Measurements from ENCODE around the gene NGDN. TPM values are rescaled to one million over a fixed set of nuclear protein-coding genes. Genes with fewer than 3 reads are reported as not detected.
"Not testable (repeated sequence)": the region's sequence is repeated elsewhere in the genome, so short reads cannot be mapped to it uniquely, and the experiment has no call there.

The NGDN gene
- polyA plus RNA-seq, 4 donors, result 50.3 to 70.5 (median 67.0) TPM

DNA sequence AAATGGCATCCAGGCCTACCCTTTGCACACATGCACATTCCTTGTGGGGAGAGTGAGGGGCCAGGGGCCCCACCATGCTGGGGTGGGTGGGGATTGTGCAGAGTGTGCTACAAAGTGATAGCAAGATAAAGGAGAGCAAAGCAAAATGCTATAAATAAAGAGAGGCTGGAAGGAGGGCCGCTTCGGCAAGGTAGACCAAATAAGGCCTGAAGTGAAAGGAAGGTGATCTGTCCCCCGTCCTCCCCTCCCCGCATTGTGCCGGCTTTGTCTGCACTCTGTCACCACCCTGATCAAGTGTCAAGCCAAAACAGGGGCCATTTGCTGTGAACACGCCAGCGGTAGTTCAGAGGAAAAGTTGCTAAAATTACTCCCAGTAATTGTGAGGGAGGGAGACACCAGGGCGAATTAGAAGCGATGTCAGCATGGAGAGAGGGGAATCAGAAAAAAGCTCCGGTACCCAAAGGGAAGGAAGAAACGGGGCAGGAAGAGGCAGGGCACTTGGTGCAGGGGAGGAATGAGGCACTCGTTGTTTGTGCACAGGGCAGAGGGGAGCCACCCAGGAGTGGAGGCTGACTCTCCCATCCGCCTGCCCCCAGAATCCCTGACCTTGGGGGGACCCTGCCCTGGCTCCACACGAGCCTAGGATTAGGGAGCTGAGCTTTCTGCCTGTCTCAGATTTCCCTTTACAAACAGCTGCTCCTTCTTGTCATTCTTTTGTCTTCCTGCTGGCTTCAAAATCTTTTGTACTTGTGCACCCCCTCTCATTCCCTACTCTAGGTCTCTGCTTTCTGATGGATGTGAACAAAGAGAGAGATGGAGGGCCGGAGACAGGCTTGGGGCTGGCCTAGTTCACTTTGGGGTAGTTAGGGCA lies 31.2 kb upstream of the NGDN start:
- DNase-seq (ENCODE audit: low read depth in 4 of 4, low spot score in 3 of 4), result no peak

- DNase-seq (ENCODE audit: low read depth in 4 of 4, low spot score in 3 of 4), result no peak
Observed at GRCh38 chr14:23439107-23439835, 30.2 kb upstream of the NGDN start.

DNA sequence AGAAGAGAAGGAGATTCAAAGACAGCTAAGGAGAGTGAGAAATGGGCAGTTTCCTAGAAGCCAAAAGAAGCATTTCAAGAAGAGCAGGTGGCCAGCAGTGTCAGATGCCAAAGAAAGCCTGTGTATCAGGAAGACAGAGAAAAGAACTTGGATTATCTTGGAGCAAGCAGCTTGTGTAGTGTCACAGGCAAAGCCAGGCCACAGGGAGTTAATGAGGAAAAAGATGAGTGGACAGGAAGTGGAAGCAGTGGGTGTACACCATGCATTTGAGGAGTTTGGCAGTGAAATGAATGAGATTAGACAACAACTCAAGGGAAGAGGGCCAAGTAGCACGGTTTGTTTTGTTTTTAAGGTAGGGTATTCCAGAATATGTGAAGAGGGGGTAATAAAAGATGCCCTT lies 28.4 kb upstream of the NGDN start:
- no peak for DNase-seq (ENCODE audit: low read depth in 4 of 4, low spot score in 3 of 4)

- no peak for DNase-seq (ENCODE audit: low read depth in 4 of 4, low spot score in 3 of 4)
Observed at GRCh38 chr14:23442721-23443356, 26.7 kb upstream of the NGDN start.

DNA sequence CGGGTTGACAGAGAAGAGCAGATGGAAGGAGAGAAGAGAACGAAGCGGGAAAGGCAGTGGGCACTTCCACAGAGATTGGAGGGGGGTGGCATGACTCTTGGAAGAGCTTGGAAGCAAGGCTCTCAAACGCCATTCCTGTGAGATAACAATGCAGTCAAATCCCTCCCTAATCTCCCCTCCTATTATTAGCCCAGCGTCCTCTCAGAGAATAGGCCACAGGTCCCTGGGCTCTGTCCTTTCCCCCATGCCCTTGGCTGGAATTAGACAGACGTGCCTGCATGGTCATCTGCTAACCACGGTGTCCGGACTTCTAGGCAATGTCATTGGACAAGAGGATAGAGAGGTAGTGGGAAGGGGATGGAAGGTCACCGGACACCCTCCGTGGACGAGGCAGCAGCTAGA lies 26.1 kb upstream of the NGDN start:
- DNase-seq (ENCODE audit: low read depth in 4 of 4, low spot score in 3 of 4), result no peak

DNA sequence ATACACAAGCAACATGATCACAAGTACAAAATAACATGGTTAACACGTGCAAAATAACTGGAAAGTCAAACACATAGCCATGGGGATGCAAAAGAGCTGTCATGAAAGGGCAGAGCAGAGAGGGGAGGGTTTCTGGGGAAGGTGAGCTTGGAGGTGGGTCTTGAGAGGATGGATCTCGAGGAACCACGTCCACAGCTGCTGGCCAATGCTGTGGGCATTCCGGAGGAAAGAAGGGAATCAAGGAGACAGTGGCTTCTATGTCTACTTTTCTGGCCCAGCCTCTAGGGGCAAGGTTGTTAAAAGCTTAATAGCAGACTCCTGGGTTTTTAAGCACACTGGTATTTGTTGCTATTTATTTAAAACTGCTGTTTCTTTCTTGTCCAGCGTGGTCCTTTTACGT lies 25.6 kb upstream of the NGDN start:
- no peak for DNase-seq (ENCODE audit: low read depth in 4 of 4, low spot score in 3 of 4)

- DNase-seq (ENCODE audit: low read depth in 4 of 4, low spot score in 3 of 4), result no peak
Observed at GRCh38 chr14:23444314-23444713, 25.2 kb upstream of the NGDN start.

DNA sequence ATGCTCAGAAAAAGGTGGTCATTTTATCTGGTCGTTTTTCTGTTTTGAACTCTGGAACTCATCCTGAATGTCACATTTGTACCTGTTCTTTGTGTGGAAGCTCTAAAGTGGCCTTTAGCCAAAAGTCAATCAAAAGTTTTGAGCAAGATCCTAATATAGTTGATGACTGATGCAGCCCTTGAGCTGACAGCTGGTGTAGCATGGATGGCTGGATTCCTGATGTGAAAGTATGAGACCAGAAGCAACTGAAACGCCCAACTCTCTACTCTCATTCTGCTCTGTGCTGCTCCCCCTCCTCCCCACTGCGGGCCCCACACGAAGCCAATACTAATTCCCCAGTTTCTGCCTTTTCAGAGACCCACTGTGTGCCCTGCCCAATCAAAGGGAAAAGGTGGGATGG lies 23.7 kb upstream of the NGDN start:
- no peak for DNase-seq (ENCODE audit: low read depth in 4 of 4, low spot score in 3 of 4)

DNA sequence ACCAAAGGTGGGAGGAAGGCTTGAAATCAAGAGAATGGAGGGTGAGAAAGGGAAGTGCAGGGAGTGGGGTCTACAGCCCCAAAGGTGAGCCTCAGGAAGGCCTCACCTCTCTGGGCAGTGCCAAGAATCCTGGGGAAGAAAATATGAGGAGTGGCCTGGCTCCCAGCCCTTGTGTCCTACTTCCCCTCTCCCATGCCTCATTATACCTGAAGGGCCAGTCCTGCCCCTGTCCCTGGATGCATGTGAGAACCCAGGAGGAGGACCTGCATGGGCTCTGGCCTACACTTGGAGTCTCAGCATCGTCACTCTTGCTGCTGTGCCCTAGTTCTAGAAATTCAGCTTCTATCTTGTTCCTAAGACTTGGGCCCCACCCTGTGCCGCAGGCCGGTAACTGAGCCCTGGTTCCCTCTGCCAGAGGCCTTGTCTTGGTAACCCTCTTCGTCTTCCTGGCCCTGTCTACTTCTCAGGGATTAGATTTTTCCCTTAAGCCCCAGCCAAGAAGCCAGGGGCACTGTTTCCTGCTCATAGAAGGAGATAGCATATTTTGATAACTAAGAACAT lies 23.1 kb upstream of the NGDN start:
- DNase-seq (ENCODE audit: low read depth in 4 of 4, low spot score in 3 of 4), result no peak

DNA sequence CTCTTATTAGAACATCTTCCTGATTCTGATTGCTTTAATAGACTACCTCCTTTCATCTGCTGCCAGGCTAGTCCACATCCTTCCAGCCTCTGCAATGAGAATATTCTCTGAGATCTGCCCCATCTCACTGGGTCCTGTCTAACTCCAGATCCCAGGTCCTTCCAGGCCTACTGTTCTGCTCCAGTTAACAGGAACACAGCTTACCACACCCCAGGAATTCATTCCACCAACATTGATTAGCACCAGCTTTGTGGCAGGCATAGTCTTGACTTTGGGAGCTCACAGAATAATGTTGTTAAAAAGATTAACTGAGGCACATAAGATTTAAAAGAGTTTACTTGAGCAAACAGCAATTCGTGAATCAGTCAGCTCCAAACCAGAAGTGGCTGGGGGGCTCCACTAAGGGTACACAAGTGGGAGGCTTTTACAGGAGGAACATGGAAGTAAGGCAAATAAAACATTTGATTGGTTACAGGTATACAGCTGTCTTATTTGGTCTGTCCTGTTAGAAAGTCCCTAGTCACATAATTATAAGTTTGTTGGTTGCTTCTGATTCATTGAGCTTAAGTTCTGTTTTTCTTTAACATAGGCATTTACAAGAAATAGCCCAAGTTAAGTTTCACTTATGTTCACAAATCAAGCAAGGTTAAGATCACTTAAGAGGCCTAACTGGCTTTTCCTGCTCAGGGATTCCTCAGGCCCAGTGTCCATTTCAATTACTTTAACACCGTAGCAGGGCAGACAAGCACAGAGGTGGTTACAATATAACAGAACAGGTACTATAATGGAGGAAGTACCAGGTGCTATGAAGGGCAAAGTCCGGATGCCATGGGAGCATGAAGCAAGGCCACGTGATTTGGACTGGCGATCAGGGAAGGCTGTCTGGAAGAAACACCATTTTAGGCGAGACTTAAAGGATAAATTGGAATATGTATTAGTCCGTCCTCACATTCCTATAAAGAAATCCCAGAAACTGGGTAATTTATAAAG lies 21.8 kb upstream of the NGDN start:
- no peak for DNase-seq (ENCODE audit: low read depth in 4 of 4, low spot score in 3 of 4)

DNA sequence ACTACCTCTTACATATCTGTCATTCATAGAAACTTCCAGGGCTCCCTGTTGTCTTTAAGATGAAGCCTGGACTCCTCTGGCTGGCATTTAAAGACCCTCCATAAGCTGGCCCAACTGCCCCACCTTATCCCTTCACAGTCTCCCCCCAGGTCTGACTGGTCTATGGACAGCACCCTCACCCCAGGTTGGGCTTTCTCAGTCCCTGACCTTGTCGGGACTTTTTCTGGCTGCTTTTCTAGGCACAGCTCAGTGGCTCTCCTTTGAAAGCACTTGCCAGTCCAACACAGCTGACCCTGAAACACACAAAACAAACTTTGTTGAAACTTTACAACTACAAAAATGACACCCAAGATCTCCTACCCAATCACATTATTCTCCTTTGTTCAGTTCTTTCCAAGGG lies 20.2 kb upstream of the NGDN start:
- DNase-seq (ENCODE audit: low read depth in 4 of 4, low spot score in 3 of 4), result no peak

- no peak for DNase-seq (ENCODE audit: low read depth in 4 of 4, low spot score in 3 of 4)
Observed at GRCh38 chr14:23450379-23450778, 19.1 kb upstream of the NGDN start.

GRCh38 chr14:23452237-23452636 lies 17.3 kb upstream of the NGDN start:
- DNase-seq (ENCODE audit: low read depth in 4 of 4, low spot score in 3 of 4), result no peak

- DNase-seq (ENCODE audit: low read depth in 4 of 4, low spot score in 3 of 4), result no peak
Observed at GRCh38 chr14:23454445-23454856, 15.1 kb upstream of the NGDN start.

GRCh38 chr14:23456883-23457586 lies 12.5 kb upstream of the NGDN start:
- DNase-seq (ENCODE audit: low read depth in 4 of 4, low spot score in 3 of 4), result not testable (repeated sequence)

GRCh38 chr14:23457587-23458445 lies 11.7 kb upstream of the NGDN start:
- DNase-seq (ENCODE audit: low read depth in 4 of 4, low spot score in 3 of 4), result no peak

- DNase-seq (ENCODE audit: low read depth in 4 of 4, low spot score in 3 of 4), result no peak
Observed at GRCh38 chr14:23460960-23461359, 8.5 kb upstream of the NGDN start.

DNA sequence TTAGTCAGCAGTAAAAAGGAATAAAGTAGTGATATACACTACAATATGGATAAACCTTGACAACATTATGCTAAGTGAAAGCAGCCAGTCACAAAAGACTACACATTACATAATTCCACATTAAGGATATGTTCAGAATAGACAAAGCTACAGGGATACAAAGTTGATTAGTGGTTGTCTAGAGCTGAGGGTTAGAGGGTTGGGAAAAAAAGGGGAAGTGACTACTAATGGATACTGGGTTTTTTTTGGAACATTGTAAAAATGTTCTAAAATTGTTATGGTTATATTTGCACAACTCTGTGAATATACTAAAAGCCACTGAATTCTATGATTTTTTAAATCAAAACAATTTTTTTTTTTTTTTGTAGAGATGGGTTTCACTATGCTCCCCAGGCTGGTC lies 4.8 kb upstream of the NGDN start:
- no peak for DNase-seq (ENCODE audit: low read depth in 4 of 4, low spot score in 3 of 4)

Measured in left renal pelvis (tissue), 4 donors.